ENCODE results near the gene TOLLIP.

DNA sequence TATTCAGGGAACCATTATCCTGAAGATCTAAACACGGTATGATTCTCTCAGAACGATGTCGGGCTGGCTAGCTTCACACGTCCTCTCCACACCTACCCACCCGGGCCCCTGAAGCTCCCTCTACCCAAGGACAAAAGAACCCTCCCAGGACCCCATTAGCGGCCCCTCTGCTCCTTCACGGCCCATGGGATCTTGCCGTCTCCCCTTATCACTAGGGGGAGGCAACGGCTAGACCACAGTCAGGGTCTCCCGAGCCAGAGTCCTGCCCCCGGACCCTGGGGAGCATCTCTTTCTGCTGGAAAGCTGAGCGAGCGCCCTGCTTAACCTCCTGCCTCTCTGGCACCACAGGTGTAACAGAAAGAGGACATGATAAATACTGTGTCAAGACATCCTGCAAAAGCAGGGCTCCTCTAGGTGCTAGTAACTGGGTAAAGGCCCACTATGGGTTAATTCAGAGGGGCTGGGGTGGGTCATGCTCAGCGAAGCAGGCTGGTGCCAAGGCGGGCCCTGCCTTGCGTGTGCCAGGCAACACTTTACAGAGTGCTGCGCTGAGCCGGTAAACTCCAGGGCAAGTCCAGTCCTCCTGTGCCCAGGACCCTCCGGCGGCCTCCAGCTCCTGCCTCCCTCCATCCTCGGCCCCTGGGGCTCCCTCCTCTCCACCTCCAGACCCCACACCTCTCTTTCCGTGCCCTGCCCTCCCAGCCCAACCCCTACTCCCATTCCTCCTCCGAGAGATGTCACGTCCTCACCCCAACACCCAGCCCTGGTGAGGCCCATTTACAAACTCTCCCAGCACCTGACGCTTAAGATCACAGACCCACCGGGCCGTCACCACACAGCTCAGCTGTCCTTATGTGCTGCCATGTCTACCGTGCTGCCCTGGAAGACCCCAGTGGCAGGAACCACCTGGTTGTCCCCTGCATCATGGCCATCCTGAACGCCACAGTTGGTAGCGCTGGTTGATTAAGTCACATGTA, 3.0 kb downstream of the TOLLIP start:
- no peak for TF ChIP-seq FOS (IDR thresholded peaks at IDR 0.05; ENCODE audit: low read depth, low read length)
- TF ChIP-seq, protein P1, sequence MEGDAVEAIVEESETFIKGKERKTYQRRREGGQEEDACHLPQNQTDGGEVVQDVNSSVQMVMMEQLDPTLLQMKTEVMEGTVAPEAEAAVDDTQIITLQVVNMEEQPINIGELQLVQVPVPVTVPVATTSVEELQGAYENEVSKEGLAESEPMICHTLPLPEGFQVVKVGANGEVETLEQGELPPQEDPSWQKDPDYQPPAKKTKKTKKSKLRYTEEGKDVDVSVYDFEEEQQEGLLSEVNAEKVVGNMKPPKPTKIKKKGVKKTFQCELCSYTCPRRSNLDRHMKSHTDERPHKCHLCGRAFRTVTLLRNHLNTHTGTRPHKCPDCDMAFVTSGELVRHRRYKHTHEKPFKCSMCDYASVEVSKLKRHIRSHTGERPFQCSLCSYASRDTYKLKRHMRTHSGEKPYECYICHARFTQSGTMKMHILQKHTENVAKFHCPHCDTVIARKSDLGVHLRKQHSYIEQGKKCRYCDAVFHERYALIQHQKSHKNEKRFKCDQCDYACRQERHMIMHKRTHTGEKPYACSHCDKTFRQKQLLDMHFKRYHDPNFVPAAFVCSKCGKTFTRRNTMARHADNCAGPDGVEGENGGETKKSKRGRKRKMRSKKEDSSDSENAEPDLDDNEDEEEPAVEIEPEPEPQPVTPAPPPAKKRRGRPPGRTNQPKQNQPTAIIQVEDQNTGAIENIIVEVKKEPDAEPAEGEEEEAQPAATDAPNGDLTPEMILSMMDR (conservative IDR thresholded peaks at IDR 0.05; ENCODE audit: low read depth, low read length) = no peak
- TF ChIP-seq CEBPB (IDR thresholded peaks at IDR 0.05; ENCODE audit: low read depth, low read length) = no peak

Measured in IMR-90 (cell line).